NOMO-1 treated with DMSO at 0.1 percent for 48 hours (cell line): ENCODE data around the gene MED25.

ENCODE experiments used
- DNase-seq: peaks from one replicate; lab custom pipeline; 2025; ENCODE audit not compliant: unreplicated experiment; lab: John Stamatoyannopoulos, UW

The MED25 gene

DNA sequence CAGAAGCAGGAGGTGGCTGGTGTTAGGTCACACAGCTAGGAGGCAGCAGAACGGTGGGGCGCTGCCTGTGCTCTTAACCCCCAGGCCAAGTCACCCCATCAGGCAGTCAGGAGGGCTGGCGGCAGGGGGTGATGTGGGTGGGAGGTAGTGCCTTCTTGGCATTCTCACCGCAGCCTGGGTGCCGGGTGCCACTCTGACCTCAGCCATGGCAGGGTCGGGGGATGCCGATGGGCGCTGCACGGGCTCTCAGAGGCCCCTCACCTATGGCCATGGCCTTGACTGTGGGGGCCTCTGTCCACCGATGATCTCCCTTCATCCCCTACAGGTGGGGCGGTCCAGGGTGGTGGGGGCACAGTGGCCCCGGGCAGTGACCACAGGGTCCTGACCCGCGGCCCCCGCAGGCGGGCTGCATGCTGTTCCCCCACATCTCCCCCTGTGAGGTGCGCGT, 38.5 kb downstream of the MED25 start:
- no peak for DNase-seq

- DNase-seq = no peak
Measured at GRCh38 chr19:49857061-49857837, 39.2 kb downstream of the MED25 start.

GRCh38 chr19:49857838-49858087, 39.7 kb downstream of the MED25 start:
- DNase-seq = no peak

GRCh38 chr19:49858088-49858985, 40.2 kb downstream of the MED25 start:
- DNase-seq = no peak

- no peak for DNase-seq
Measured at GRCh38 chr19:49859682-49860335, 41.7 kb downstream of the MED25 start.

DNA sequence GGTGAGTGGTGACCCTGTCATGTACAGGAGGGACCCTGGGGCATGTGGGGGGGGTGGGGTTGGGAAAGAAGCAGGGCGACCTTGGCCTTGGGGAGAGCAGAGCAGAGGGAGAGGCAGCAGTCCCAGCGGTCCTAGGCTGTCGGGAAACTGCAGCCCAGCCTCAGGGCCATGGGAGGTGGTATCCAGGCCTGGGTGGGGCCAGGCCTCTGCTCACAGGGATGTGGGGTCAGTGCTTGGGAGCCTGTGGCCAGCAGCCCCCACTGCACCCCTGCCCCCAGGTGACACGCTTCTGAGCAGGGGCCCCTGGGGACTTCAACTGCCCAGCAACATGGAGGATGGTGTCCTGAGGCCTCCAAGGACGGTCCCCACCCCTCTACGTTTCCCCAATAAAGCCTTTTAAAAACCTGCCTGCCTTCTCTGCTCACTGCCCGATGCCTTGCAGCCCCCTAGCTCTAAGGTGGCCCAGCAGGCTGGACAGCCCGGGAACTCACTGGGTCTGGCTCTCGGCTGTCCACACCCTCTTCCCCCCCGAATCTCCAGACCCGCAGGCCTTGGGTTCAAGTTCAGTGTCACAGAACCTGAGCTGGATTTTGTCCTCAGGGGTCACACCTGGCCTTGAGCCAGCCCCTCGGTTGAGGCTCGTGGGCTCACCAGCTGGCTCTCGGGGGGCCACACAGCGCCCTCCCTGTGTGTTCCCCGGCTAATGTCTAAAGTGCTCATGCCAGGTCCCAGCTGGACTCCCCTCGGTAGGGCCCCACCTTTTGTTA, 42.4 kb downstream of the MED25 start:
- DNase-seq = no peak

- DNase-seq = no peak
Measured at GRCh38 chr19:49861107-49861506, 43.0 kb downstream of the MED25 start.

- no peak for DNase-seq
Measured at GRCh38 chr19:49861541-49862378, 43.7 kb downstream of the MED25 start.

GRCh38 chr19:49862391-49863253, 44.5 kb downstream of the MED25 start:
- no peak for DNase-seq

GRCh38 chr19:49863254-49863934, 45.3 kb downstream of the MED25 start:
- DNase-seq = no peak

GRCh38 chr19:49863935-49864320, 45.8 kb downstream of the MED25 start:
- no peak for DNase-seq

DNA sequence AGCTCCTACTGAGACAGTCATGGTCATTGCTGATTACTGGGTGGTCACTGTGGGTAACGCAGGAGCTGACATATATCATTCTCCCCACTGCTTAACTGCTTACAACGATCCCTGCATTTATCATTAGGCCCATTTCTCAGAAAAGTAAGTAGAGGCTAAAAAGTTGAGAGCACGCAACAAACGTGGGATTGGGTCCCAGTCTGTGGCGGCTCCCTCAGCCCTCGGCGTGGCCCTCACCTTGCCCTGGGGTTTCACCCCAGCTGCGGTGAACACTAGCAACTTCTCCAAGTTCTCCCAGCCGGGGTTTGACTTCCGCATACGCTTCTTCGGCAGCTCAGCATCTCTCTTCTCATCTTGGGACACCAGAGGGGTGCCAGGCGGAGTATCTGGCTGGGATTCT, 46.8 kb downstream of the MED25 start:
- peak; percentile 39 for DNase-seq

GRCh38 chr19:49866933-49867782, 49.1 kb downstream of the MED25 start, which contains the start of gene PNKP:
TSS of gene PNKP (minus strand) at chr19:49867576. CDS start at chr19:49867204, 372 bp downstream.
- peak; percentile 96 for DNase-seq

DNA sequence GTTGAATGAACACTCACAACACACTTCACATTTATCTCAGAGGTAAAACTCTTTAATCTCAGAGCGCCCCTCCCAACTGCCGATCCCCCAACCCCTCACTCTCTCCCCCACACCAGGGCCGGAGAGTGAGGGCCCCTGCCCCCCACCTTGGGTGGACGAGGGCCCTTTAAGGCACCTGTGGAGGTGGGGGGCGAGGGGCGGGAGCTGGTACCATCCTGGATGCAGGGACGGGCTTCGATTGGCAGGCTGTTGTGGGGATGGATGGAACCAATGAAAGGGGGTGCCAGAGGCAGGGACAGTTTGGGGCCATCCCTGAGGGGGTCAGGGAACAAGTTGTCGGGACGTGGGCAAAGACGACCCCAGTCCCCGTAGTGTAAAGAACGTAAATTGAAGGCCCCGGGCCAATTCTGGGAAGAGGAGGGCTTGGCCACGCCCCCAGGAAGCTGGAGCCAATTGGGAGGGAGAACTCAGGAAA, 51.0 kb downstream of the MED25 start:
- DNase-seq = no peak

GRCh38 chr19:49869484-49870308, 51.6 kb downstream of the MED25 start:
- DNase-seq = peak; percentile 100

- no peak for DNase-seq
Measured at GRCh38 chr19:49870309-49870901, 52.3 kb downstream of the MED25 start.
